Activated naive CD8-positive, alpha-beta T cell treated with anti-CD3 and anti-CD28 coated beads for 36 hours (primary cell): ENCODE measurements around the gene ARHGEF6. TPM values are rescaled to one million over a fixed set of nuclear protein-coding genes. Genes with fewer than 3 reads are reported as not detected.
A peak's percentile ranks its signal among the peaks of the same experiment; 100 is the strongest.

ENCODE experiments used
- DNase-seq: peaks from one replicate; pipeline ENCODE4 v3.0.0; 2021
- H3K27ac Mint-ChIP-seq: one replicate; pipeline ENCODE4 v1.8.0; 2022; ENCODE audit warnings: mild to moderate bottlenecking, moderate library complexity, mixed read lengths
- H3K27me3 Mint-ChIP-seq: one replicate; pipeline ENCODE4 v1.8.0; 2022; ENCODE audit warnings: mild to moderate bottlenecking, mixed read lengths
- H3K36me3 Mint-ChIP-seq: one replicate; pipeline ENCODE4 v1.8.0; 2021; ENCODE audit warnings: mild to moderate bottlenecking, mixed read lengths
- H3K4me1 Mint-ChIP-seq: one replicate; pipeline ENCODE4 v1.8.0; 2021; ENCODE audit warnings: mixed read lengths
- H3K4me3 Mint-ChIP-seq: one replicate; pipeline ENCODE4 v1.8.0; 2022; ENCODE audit warnings: mild to moderate bottlenecking, moderate library complexity, mixed read lengths
- H3K9me3 Mint-ChIP-seq: one replicate; pipeline ENCODE4 v1.8.0; 2022; ENCODE audit warnings: mixed read lengths
- total RNA-seq, 2 experiments: library from RNA; stranded (reverse); gene quantifications; one replicate each; pipeline ENCODE4 v1.2.3, GENCODE V29; 2021

The ARHGEF6 gene
- total RNA-seq, 2 experiments from 2014 or later, result 34.4 to 34.5 TPM

GRCh38 chrX:136665258-136665900 lies 115.4 kb downstream of the ARHGEF6 start:
- H3K27ac Mint-ChIP-seq, result no peak overlapping the region
- H3K4me1 Mint-ChIP-seq, result peaks cover 38% of the 10 kb centered on the region
- H3K27me3 Mint-ChIP-seq, result no peaks in the 10 kb centered on the region
- H3K4me3 Mint-ChIP-seq, result no peak overlapping the region
- H3K36me3 Mint-ChIP-seq, result peaks cover 70% of the 10 kb centered on the region
- H3K9me3 Mint-ChIP-seq, result peaks cover 3% of the 10 kb centered on the region
- no peak for DNase-seq

- peaks cover 3% of the 10 kb centered on the region for H3K9me3 Mint-ChIP-seq
- H3K27ac Mint-ChIP-seq, result no peak overlapping the region
- no peaks in the 10 kb centered on the region for H3K27me3 Mint-ChIP-seq
- DNase-seq, result no peak
- H3K4me1 Mint-ChIP-seq, result peaks cover 51% of the 10 kb centered on the region
- H3K36me3 Mint-ChIP-seq, result peaks cover 56% of the 10 kb centered on the region
- no peak overlapping the region for H3K4me3 Mint-ChIP-seq
Measured at GRCh38 chrX:136662976-136663375, 117.8 kb downstream of the ARHGEF6 start.

- Mint-ChIP-seq H3K36me3 (peaks cover 53% of the 10 kb centered on the region), H3K9me3 (peaks cover 3% of the 10 kb centered on the region), H3K4me3 (no peak overlapping the region), H3K4me1 (peaks cover 50% of the 10 kb centered on the region), H3K27ac (no peak overlapping the region), H3K27me3 (no peaks in the 10 kb centered on the region)
- DNase-seq, result no peak
Measured at GRCh38 chrX:136662104-136662503, 118.6 kb downstream of the ARHGEF6 start.

GRCh38 chrX:136660896-136661295 lies 119.8 kb downstream of the ARHGEF6 start:
- DNase-seq, result no peak
- Mint-ChIP-seq H3K27me3 (no peaks in the 10 kb centered on the region), H3K9me3 (peaks cover 3% of the 10 kb centered on the region), H3K4me3 (no peak overlapping the region), H3K27ac (no peak overlapping the region), H3K36me3 (peaks cover 52% of the 10 kb centered on the region), H3K4me1 (peaks cover 55% of the 10 kb centered on the region)

GRCh38 chrX:136659174-136659573 lies 121.6 kb downstream of the ARHGEF6 start:
- Mint-ChIP-seq H3K27ac (no peak overlapping the region), H3K4me3 (no peak overlapping the region), H3K9me3 (no peaks in the 10 kb centered on the region), H3K4me1 (peaks cover 56% of the 10 kb centered on the region), H3K27me3 (no peaks in the 10 kb centered on the region), H3K36me3 (peaks cover 41% of the 10 kb centered on the region)
- DNase-seq, result no peak

GRCh38 chrX:136658151-136658550 lies 122.6 kb downstream of the ARHGEF6 start:
- Mint-ChIP-seq H3K4me3 (no peak overlapping the region), H3K27ac (peak overlapping the region; percentile 38), H3K27me3 (no peaks in the 10 kb centered on the region), H3K36me3 (peaks cover 34% of the 10 kb centered on the region), H3K9me3 (no peaks in the 10 kb centered on the region), H3K4me1 (peaks cover 55% of the 10 kb centered on the region)
- no peak for DNase-seq

GRCh38 chrX:136656361-136656964 lies 124.3 kb downstream of the ARHGEF6 start:
- H3K4me3 Mint-ChIP-seq, result no peak overlapping the region
- peaks cover 52% of the 10 kb centered on the region for H3K4me1 Mint-ChIP-seq
- H3K27ac Mint-ChIP-seq, result no peak overlapping the region
- no peak for DNase-seq
- no peaks in the 10 kb centered on the region for H3K27me3 Mint-ChIP-seq
- peaks cover 29% of the 10 kb centered on the region for H3K36me3 Mint-ChIP-seq
- no peaks in the 10 kb centered on the region for H3K9me3 Mint-ChIP-seq

- H3K27me3 Mint-ChIP-seq, result no peaks in the 10 kb centered on the region
- H3K9me3 Mint-ChIP-seq, result no peaks in the 10 kb centered on the region
- H3K4me1 Mint-ChIP-seq, result peaks cover 32% of the 10 kb centered on the region
- peaks cover 21% of the 10 kb centered on the region for H3K36me3 Mint-ChIP-seq
- no peak overlapping the region for H3K27ac Mint-ChIP-seq
- no peak overlapping the region for H3K4me3 Mint-ChIP-seq
- no peak for DNase-seq
Measured at GRCh38 chrX:136652822-136653723, 127.7 kb downstream of the ARHGEF6 start.

- Mint-ChIP-seq H3K36me3 (peaks cover 9% of the 10 kb centered on the region), H3K9me3 (peaks cover 4% of the 10 kb centered on the region), H3K27me3 (no peaks in the 10 kb centered on the region), H3K4me3 (no peak overlapping the region), H3K4me1 (peaks cover 40% of the 10 kb centered on the region), H3K27ac (no peak overlapping the region)
- no peak for DNase-seq
Measured at GRCh38 chrX:136650811-136651210, 129.9 kb downstream of the ARHGEF6 start.

- Mint-ChIP-seq H3K4me1 (peaks cover 46% of the 10 kb centered on the region), H3K36me3 (peaks cover 3% of the 10 kb centered on the region)
Measured at GRCh38 chrX:136647677-136648360, 132.9 kb downstream of the ARHGEF6 start, which contains the start of gene CD40LG. Gene CD40LG (plus strand): TSS chrX:136648158. CDS start chrX:136648249, 91 bp downstream.

GRCh38 chrX:136646602-136647239 lies 134.0 kb downstream of the ARHGEF6 start:
- Mint-ChIP-seq H3K27ac (peak overlapping the region; percentile 36), H3K4me3 (no peak overlapping the region), H3K4me1 (peaks cover 53% of the 10 kb centered on the region), H3K27me3 (no peaks in the 10 kb centered on the region), H3K9me3 (peaks cover 4% of the 10 kb centered on the region), H3K36me3 (peaks cover 3% of the 10 kb centered on the region)
- DNase-seq, result peak; percentile 48

More at GRCh38 chrX:136647677-136648360, 132.9 kb downstream of the ARHGEF6 start, which contains the start of gene CD40LG:
- Mint-ChIP-seq H3K9me3 (peaks cover 4% of the 10 kb centered on the region), H3K4me3 (peak within 1 kb of the TSS; percentile 63), H3K27me3 (no peaks in the 10 kb centered on the region), H3K27ac (peak within 1 kb of the TSS; percentile 68)
- no peak for DNase-seq

GRCh38 chrX:136643243-136643642 lies 137.5 kb downstream of the ARHGEF6 start:
- no peaks in the 10 kb centered on the region for H3K27me3 Mint-ChIP-seq
- peak overlapping the region; percentile 63 for H3K27ac Mint-ChIP-seq
- peaks cover 60% of the 10 kb centered on the region for H3K4me1 Mint-ChIP-seq
- no peaks in the 10 kb centered on the region for H3K36me3 Mint-ChIP-seq
- no peak for DNase-seq
- peaks cover 4% of the 10 kb centered on the region for H3K9me3 Mint-ChIP-seq
- H3K4me3 Mint-ChIP-seq, result no peak overlapping the region

- no peak overlapping the region for H3K27ac Mint-ChIP-seq
- H3K4me3 Mint-ChIP-seq, result peak overlapping the region; percentile 19
- no peaks in the 10 kb centered on the region for H3K36me3 Mint-ChIP-seq
- H3K4me1 Mint-ChIP-seq, result peaks cover 55% of the 10 kb centered on the region
- no peak for DNase-seq
- H3K9me3 Mint-ChIP-seq, result no peaks in the 10 kb centered on the region
- H3K27me3 Mint-ChIP-seq, result no peaks in the 10 kb centered on the region
Measured at GRCh38 chrX:136639506-136640176, 141.1 kb downstream of the ARHGEF6 start.

GRCh38 chrX:136636121-136636520 lies 144.6 kb downstream of the ARHGEF6 start:
- DNase-seq, result no peak
- Mint-ChIP-seq H3K27me3 (no peaks in the 10 kb centered on the region), H3K4me1 (peaks cover 49% of the 10 kb centered on the region), H3K27ac (no peak overlapping the region), H3K36me3 (peaks cover 2% of the 10 kb centered on the region), H3K4me3 (no peak overlapping the region), H3K9me3 (peaks cover 6% of the 10 kb centered on the region)
